ENCODE results near the gene HORMAD2.

The HORMAD2 gene

GRCh38 chr22:30201945-30202344 is 121.7 kb downstream of the HORMAD2 start:
- no peak for ATAC-seq
- no peak for TF ChIP-seq ESRRG (CRISPR knock-in tag; IDR thresholded peaks at IDR 0.05)
- no peak for TF ChIP-seq CSDC2 (CRISPR knock-in tag; IDR thresholded peaks at IDR 0.05)
- no peak for TF ChIP-seq ZFP30 (CRISPR knock-in tag; IDR thresholded peaks at IDR 0.05)
- TF ChIP-seq ZFP3 (CRISPR knock-in tag; IDR thresholded peaks at IDR 0.05): no peak
- no peak for TF ChIP-seq GLIS3 (CRISPR knock-in tag; IDR thresholded peaks at IDR 0.05)
- no peak for TF ChIP-seq PPARA (CRISPR knock-in tag; IDR thresholded peaks at IDR 0.05; ENCODE audit: borderline replicate concordance)
- no peak for TF ChIP-seq TCF4 (CRISPR knock-in tag; IDR thresholded peaks at IDR 0.05; ENCODE audit: borderline replicate concordance)
- no peak for TF ChIP-seq TOX (CRISPR knock-in tag; IDR thresholded peaks at IDR 0.05; ENCODE audit: borderline replicate concordance)
- TF ChIP-seq ARNTL (CRISPR knock-in tag; IDR thresholded peaks at IDR 0.05; ENCODE audit: borderline replicate concordance, low read depth): no peak

- ATAC-seq: no peak
- TF ChIP-seq RARB (CRISPR knock-in tag; IDR thresholded peaks at IDR 0.05) (no peak), TCF4 (CRISPR knock-in tag; IDR thresholded peaks at IDR 0.05; ENCODE audit: borderline replicate concordance) (no peak), PPARA (CRISPR knock-in tag; IDR thresholded peaks at IDR 0.05; ENCODE audit: borderline replicate concordance) (no peak), POU6F1 (CRISPR knock-in tag; IDR thresholded peaks at IDR 0.05; ENCODE audit: borderline replicate concordance, low read depth) (no peak), TOX (CRISPR knock-in tag; IDR thresholded peaks at IDR 0.05; ENCODE audit: borderline replicate concordance) (no peak), ZNF565 (CRISPR knock-in tag; conservative IDR thresholded peaks at IDR 0.05; ENCODE audit: low read depth) (no peak), BACH2 (CRISPR knock-in tag; IDR thresholded peaks at IDR 0.05; ENCODE audit: borderline replicate concordance) (no peak), ZNF70 (CRISPR knock-in tag; IDR thresholded peaks at IDR 0.05) (no peak), ZFP30 (CRISPR knock-in tag; IDR thresholded peaks at IDR 0.05) (no peak), ZC3H10 (CRISPR knock-in tag; IDR thresholded peaks at IDR 0.05) (no peak), OSR1 (CRISPR knock-in tag; IDR thresholded peaks at IDR 0.05) (no peak), ESRRG (CRISPR knock-in tag; IDR thresholded peaks at IDR 0.05) (no peak), SNAI2 (CRISPR knock-in tag; IDR thresholded peaks at IDR 0.05) (no peak), ARNTL (CRISPR knock-in tag; IDR thresholded peaks at IDR 0.05; ENCODE audit: borderline replicate concordance, low read depth) (no peak), GLIS3 (CRISPR knock-in tag; IDR thresholded peaks at IDR 0.05) (no peak), TSHZ2 (CRISPR knock-in tag; IDR thresholded peaks at IDR 0.05) (no peak), ZFP3 (CRISPR knock-in tag; IDR thresholded peaks at IDR 0.05) (no peak), CSDC2 (CRISPR knock-in tag; IDR thresholded peaks at IDR 0.05) (no peak)
- TF ChIP-seq, protein P1, sequence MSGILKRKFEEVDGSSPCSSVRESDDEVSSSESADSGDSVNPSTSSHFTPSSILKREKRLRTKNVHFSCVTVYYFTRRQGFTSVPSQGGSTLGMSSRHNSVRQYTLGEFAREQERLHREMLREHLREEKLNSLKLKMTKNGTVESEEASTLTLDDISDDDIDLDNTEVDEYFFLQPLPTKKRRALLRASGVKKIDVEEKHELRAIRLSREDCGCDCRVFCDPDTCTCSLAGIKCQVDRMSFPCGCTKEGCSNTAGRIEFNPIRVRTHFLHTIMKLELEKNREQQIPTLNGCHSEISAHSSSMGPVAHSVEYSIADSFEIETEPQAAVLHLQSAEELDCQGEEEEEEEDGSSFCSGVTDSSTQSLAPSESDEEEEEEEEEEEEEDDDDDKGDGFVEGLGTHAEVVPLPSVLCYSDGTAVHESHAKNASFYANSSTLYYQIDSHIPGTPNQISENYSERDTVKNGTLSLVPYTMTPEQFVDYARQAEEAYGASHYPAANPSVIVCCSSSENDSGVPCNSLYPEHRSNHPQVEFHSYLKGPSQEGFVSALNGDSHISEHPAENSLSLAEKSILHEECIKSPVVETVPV (CRISPR knock-in tag; IDR thresholded peaks at IDR 0.05): no peak
- TF ChIP-seq, protein P2, sequence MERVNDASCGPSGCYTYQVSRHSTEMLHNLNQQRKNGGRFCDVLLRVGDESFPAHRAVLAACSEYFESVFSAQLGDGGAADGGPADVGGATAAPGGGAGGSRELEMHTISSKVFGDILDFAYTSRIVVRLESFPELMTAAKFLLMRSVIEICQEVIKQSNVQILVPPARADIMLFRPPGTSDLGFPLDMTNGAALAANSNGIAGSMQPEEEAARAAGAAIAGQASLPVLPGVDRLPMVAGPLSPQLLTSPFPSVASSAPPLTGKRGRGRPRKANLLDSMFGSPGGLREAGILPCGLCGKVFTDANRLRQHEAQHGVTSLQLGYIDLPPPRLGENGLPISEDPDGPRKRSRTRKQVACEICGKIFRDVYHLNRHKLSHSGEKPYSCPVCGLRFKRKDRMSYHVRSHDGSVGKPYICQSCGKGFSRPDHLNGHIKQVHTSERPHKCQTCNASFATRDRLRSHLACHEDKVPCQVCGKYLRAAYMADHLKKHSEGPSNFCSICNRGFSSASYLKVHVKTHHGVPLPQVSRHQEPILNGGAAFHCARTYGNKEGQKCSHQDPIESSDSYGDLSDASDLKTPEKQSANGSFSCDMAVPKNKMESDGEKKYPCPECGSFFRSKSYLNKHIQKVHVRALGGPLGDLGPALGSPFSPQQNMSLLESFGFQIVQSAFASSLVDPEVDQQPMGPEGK (CRISPR knock-in tag; IDR thresholded peaks at IDR 0.05; ENCODE audit: borderline replicate concordance): no peak
Observed at GRCh38 chr22:30202531-30203006, 122.3 kb downstream of the HORMAD2 start.

GRCh38 chr22:30204015-30204741 is 123.9 kb downstream of the HORMAD2 start:
- no peak for ATAC-seq
- TF ChIP-seq ZC3H10 (CRISPR knock-in tag; IDR thresholded peaks at IDR 0.05) (no peak), SNAI2 (CRISPR knock-in tag; IDR thresholded peaks at IDR 0.05) (no peak), ESRRG (CRISPR knock-in tag; IDR thresholded peaks at IDR 0.05) (no peak), PPARA (CRISPR knock-in tag; IDR thresholded peaks at IDR 0.05; ENCODE audit: borderline replicate concordance) (no peak), ZFP30 (CRISPR knock-in tag; IDR thresholded peaks at IDR 0.05) (no peak)
